Measurements from ENCODE around the gene EPS8L3.
"Not testable (repeated sequence)": the region's sequence is repeated elsewhere in the genome, so short reads cannot be mapped to it uniquely, and the experiment has no call there.

DNA sequence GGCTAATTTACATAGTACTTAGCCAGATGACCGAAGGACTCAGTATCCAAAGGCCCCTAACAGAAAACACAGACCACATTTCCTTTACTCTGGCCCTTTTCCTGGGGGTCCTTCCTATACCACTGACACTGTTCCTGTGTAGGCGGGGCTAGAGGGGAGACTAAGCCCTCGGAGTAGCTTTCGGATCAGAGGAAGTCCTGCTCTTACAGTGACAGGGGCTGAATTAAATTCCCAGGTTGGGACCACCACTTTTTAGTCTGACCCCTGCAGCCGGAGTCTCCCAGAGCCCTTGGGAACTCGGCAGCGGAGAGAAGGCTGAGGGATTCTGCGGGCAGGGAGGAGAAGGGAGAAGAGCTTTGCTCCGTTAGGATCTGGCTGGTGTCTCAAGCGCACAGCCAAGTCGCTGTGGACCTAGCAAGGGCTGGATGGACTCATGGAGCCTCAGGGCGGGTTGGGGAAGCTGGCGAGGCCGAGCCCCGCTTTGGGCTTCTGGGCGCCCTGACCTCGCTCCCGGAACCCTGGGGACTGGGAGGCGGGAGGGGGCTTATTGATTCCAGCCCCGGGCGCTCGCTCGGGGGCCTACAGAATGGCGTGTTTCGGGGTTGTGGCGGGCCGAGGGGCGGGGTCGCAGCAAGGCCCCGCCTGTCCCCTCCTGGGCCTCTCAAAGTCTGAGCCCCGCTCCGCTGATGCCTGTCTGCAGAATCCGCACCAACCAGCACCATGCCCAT, 52.0 kb downstream of the EPS8L3 start, which contains the start of gene GSTM5:
- not testable (repeated sequence) for TF ChIP-seq EZH2 (IDR thresholded peaks at IDR 0.05; ENCODE audit: borderline replicate concordance, low read depth, low read length, poor library complexity, severe bottlenecking)
- TF ChIP-seq, protein P1, sequence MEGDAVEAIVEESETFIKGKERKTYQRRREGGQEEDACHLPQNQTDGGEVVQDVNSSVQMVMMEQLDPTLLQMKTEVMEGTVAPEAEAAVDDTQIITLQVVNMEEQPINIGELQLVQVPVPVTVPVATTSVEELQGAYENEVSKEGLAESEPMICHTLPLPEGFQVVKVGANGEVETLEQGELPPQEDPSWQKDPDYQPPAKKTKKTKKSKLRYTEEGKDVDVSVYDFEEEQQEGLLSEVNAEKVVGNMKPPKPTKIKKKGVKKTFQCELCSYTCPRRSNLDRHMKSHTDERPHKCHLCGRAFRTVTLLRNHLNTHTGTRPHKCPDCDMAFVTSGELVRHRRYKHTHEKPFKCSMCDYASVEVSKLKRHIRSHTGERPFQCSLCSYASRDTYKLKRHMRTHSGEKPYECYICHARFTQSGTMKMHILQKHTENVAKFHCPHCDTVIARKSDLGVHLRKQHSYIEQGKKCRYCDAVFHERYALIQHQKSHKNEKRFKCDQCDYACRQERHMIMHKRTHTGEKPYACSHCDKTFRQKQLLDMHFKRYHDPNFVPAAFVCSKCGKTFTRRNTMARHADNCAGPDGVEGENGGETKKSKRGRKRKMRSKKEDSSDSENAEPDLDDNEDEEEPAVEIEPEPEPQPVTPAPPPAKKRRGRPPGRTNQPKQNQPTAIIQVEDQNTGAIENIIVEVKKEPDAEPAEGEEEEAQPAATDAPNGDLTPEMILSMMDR (conservative IDR thresholded peaks at IDR 0.05; ENCODE audit: low read depth, low read length), result not testable (repeated sequence)

Data from A673 (cell line).